HG03108 (cell line): ENCODE results near the gene C1QTNF6.
"Not testable (repeated sequence)": the region's sequence is repeated elsewhere in the genome, so short reads cannot be mapped to it uniquely, and the experiment has no call there.

ENCODE experiments used
- ATAC-seq: cut with Tn5 transposase; IDR thresholded peaks from one replicate; pipeline ENCODE4 v1.9.1; 2021; ENCODE audit warnings: moderate library complexity; ENCODE audit not compliant: unreplicated experiment

The C1QTNF6 gene

GRCh38 chr22:37187891-37188761 lies at the start of gene C1QTNF6:
TSS of gene C1QTNF6 (minus strand) at chr22:37188247. CDS start at chr22:37188213, 34 bp downstream.
- no peak for ATAC-seq

- no peak for ATAC-seq
These were observed 48.0 kb upstream of the C1QTNF6 start for GRCh38 chr22:37235897-37236607.

DNA sequence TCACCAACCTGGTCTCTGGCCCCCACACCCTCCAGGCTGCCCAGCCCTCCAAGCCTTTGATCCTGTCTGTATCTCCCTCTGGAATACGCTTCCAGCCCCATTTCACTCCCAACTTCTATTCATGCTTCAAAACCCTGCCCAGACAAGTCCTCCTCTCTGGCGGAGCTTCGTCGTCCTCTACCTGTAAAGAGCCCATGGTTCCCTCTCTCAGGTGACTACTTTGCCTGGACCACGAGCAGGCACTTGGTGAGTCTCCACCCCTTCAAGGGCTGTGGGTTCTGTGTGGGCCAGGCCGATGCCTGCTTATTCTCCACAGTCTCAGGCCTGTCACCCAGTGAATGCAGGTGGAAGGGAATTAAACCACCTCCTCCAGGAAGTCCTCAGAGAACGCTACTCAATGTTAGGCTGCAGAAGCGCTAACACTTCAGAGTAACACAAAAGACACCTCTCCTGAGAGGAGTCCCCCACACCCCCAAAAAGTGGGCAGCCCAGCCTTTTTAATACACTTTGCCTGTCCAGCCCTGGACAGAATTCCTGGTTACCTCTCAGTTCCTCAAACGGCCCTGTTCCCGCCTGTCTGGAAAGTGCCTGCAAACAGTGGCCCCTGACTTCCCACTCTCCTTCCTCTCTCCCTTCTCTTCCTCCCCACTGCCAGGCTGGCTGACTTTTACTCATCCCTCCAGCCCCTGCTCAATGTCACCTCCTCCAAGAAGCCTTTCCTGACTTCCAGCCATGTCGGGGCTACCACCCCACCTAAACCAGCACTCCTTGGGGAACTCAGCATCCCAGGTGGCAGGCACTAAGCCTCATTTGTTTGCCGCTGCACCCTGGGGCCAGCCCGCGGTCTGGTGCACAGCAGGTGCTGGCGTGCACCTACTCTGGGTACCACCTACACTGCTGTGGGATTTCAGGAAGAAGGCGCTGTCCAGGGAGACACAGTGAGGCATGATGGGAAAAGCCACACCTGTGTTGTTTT lies 47.0 kb upstream of the C1QTNF6 start:
- no peak for ATAC-seq

DNA sequence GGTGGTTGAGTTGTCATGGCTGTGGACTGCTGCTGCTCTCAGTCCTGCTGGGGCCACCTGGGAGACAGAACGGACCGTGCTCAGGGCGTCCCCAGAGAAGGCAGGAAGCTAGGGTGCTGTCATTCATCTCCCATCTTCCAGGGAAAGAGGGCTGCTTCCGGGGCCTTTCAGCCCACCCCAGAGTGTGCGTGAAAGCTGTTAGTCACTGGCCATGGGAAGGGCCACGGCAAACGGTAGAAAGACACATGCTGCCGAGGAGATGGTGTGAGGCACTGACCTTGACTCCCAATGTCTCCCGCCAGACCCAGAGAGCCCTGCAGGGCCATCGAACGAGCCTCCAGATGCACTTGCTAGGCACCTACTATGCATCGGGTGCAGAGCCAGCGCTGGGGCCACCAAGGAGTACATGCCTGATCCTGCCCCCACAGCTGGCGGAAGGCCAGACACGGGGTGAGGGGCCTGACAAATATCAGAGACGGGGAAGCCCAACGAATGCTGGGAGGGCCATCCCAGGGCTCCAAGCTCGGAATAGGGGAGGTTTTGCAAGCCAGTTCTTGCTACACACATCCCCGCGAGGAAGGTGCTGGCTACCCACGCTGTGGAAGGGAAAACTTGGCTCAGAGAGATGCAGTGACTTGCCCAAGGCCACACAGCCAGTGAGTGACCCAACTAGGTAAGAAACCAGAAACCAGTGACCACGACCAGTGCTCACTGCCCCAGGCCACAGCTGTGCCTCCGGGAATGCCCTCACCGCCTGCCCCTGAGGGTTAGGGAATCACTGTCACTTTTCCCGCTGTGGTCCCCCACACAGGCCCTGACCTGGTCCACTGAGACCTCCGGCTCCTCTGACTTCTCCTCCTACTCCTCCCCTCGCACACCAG lies 45.9 kb upstream of the C1QTNF6 start:
- no peak for ATAC-seq

DNA sequence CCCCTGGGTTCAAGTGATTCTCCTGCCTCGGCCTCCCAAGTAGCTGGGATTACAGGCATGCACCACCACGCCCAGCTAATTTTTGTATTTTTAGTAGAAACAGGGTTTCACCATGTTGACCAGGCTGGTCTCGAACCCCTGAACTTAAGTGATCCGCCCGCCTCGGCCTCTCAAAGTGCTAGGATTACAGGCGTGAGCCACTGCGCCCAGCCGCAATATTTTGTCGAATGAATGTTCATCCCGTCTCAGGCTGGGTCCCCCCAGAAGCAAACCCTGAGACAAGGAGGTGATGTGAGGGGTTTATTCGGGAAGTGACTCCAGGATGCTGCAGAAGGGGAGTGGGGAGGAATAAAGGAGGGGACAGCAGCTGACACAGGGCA lies 45.3 kb upstream of the C1QTNF6 start:
- ATAC-seq: not testable (repeated sequence)

DNA sequence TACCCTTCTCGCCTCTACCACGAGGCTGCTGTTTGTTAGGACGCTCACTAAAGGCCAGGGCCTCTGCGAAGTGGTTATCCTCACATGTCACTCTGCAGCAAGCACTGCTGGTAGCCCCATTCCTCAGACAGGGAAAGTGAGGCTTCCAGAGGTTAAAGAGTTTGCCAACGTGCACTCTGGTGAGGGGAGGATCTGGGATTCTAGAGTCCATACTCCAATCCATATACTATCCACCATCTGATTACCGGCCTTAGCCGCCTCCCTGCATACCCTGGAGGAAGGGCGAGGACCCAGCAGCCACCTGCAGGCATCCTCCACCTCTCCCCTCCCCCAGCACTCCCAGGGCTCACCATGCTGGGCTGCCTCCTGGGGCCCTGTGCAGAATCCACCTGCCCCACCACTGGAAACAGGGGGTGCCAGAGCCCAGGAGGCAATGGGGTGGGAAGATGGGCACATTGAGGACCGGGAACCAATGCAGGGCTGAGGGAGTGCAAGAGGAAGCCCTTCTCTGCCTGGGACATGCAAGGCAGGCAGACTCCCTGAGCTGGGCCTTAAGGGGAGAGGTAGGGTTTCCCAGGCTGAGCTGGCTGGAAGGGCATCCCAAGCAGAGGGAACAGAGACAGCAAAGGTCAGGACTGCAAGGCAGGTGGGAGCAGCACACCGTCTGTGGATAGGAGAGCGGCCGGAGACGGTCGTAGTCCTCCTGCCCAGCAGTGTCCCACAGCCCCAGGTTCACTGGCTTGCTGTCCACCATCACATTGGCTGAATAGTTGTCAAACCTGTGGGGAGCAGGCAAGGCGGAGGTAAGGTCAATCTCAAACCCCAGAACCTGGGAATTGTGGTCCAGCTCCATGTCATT lies 44.3 kb upstream of the C1QTNF6 start:
- ATAC-seq: no peak

- ATAC-seq: no peak
These were observed 43.5 kb upstream of the C1QTNF6 start for GRCh38 chr22:37231406-37232139.

DNA sequence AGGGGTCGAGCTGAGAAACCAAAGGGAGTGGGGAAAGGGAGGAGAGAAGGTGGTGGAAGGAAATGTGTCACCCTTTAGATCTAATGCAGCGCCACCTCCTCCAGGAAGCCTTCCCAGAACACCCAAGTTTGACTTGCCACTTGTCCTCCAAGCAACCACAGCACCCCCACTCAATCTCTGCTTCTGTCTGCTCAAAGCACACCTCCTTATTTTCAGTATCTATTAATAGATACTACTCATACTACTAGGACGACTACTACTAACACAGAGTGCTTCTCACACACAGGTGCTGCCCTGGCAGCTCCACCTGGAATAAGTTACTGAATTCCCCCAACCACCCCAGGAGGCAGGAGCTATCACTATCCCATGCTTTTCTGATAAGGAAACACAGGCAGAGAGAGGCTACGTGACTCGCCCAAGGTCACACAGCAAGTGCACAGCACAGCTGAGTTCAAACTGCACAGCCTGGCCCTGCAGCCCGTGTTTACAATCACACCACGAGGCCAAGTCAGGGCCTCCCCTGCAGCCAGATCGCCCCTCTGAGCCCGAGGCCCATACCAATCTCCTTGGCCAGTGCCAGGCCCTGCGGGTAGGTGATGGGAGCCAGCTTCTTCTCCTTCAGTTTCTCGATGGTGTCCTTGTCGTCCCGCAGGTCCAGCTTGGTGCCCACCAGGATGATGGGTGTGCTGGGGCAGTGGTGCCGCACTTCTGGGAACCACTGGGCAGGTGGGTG lies 42.8 kb upstream of the C1QTNF6 start:
- ATAC-seq: peak; percentile 33

DNA sequence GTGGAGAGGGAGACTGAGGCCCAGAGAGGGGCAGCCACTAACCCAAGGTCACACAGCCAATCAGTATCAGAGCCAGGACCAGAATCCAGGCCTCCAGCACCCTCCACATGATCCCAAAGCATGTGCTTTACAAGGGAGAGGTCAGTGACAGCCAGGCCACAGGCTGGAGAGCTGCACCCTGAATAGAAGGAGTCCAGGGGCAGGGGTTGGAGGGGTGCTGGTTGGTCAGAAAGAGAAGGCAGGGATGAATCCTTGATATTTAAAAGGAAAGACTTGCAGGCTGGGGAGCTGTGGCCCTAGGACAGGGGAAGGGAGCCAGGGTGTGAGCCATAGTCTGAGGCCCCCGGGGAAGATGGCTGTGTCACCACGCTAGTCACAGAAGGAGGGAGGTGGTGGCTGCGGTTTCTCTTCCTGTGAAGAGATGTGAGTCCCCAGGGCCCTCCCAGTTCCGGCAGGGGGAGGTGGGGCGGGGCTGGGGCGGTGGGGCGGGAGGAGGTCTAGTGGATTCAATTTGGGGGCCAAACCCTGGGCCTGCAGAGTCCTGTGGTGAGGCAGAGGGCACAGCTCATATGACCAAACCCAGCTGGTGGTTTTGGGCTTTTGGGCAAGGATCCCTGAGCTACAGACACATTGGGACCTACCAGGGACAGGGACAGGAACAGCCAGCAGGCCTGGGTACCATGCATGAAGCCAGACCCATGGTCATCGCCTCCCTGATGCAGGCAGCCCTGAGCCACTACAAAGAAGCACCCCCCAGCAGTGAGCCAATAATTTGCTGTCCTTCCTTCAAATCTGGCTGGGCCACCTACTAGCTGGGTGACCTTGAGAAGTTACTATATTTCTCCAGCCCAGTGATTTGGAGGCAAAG lies 42.0 kb upstream of the C1QTNF6 start:
- ATAC-seq: peak; percentile 41

DNA sequence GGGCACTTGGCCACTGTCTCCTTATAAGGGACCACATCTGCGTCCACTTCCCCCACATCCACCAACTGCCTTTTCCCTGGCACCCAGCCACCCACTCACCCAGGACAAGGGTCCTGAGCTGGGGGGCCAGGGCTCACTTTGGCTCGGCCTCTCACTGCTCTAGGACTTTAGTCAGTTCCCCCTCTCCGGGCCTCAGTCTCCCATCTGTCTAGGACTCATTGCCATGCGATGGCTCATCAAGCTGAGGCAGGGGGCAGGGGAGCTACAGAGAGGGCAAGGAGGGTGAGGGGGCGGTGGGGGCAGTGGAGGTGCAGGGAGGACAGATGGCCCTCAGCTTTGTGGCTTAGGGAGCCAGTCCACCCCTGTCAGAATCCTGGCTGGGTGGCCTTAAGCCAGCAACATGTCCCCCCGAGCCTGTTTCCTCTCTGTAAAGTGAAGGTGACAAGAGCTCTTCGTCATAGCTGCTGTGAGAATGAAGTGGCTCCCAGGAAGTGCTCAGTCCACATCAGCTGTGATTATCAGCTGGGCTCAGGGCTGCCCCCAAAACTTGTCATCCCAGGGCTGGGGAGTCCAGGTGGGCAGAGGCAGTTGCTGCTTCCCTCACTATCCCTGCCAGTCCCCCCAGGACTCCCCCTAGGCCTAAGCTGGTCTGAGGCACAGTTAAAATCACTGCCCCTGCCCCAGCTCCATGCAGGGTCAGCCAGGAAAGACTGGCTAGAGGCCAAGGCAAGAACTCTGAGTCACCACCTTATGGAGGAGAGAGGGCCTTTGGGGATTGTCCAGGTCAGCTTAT lies 41.2 kb upstream of the C1QTNF6 start:
- no peak for ATAC-seq

GRCh38 chr22:37228106-37229011 lies 40.3 kb upstream of the C1QTNF6 start:
- no peak for ATAC-seq

GRCh38 chr22:37226514-37226913 lies 38.5 kb upstream of the C1QTNF6 start:
- no peak for ATAC-seq

DNA sequence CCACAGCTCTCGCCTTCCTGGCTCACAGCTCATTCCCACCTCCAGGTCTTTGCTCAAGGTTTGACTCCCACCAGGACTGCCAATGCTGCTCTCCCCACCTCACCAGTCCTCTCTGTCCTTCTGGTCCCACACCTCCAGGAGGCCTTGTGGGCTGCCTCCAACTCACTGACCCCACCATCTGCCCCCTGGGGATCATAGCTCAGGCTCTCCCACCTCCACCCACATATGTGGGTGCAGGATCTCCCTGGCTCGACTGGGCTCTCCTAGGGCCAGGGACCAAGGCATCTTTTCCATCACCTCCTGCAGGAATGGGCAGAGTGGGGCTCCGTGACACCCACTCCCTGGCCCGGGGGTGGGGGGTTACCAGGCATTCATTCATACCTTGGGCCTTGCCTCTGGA lies 38.0 kb upstream of the C1QTNF6 start:
- no peak for ATAC-seq

- no peak for ATAC-seq
These were observed 37.4 kb upstream of the C1QTNF6 start for GRCh38 chr22:37225481-37225880.
